Measurements from ENCODE around the gene EFCAB12. TPM values are rescaled to one million over a fixed set of nuclear protein-coding genes. Genes with fewer than 3 reads are reported as not detected.
"Not testable (repeated sequence)": the region's sequence is repeated elsewhere in the genome, so short reads cannot be mapped to it uniquely, and the experiment has no call there.

EFCAB12 gene
- polyA plus RNA-seq, 4 donors: 0.04 to 0.89 (median 0.47) TPM

- DNase-seq (no peak), FAIRE-seq (no peak)
- Histone ChIP-seq H3K27ac (ENCODE audit: low read depth in 1 of 3, low read length in 2 of 3) (no peak overlapping the region), H3K9me3 (ENCODE audit: control insufficient read depth in 2 of 2, insufficient read depth in 1 of 2, low read depth in 1 of 2, low read length in 1 of 2) (no peaks in the 10 kb centered on the region), H3K36me3 (ENCODE audit: control insufficient read depth in 3 of 3, insufficient read depth in 2 of 3, low read depth in 1 of 3, low read length in 3 of 3) (no peaks in the 10 kb centered on the region), H3K27me3 (ENCODE audit: control insufficient read depth in 3 of 3, insufficient read depth in 3 of 3, low read length in 3 of 3) (no peaks in the 10 kb centered on the region), H3K4me1 (ENCODE audit: control insufficient read depth in 3 of 3, insufficient read depth in 2 of 3, low read depth in 1 of 3, low read length in 2 of 3) (no peaks in the 10 kb centered on the region), H3K4me3 (ENCODE audit: low read depth in 1 of 3, low read length in 3 of 3) (no peak overlapping the region)
- 93 to 96% (median 94%) methylated on average over 5 of the region's 5 CpGs for WGBS, 3 donors
Observed at GRCh38 chr3:129369711-129370110, 58.7 kb downstream of the EFCAB12 start.

GRCh38 chr3:129367821-129368220 is 60.6 kb downstream of the EFCAB12 start:
- FAIRE-seq: no peak
- H3K4me1 ChIP-seq (ENCODE audit: control insufficient read depth in 3 of 3, insufficient read depth in 2 of 3, low read depth in 1 of 3, low read length in 2 of 3): no peaks in the 10 kb centered on the region
- WGBS, 3 donors: 65 to 74% (median 73%) methylated on average over 5 of the region's 5 CpGs

GRCh38 chr3:129366312-129366831 is 62.1 kb downstream of the EFCAB12 start:
- no peaks in the 10 kb centered on the region for H3K4me1 ChIP-seq (ENCODE audit: control insufficient read depth in 3 of 3, insufficient read depth in 2 of 3, low read depth in 1 of 3, low read length in 2 of 3)
- FAIRE-seq (no peak), DNase-seq (no peak)
- no peaks in the 10 kb centered on the region for H3K27me3 ChIP-seq (ENCODE audit: control insufficient read depth in 3 of 3, insufficient read depth in 3 of 3, low read length in 3 of 3)
- no peak overlapping the region for H3K27ac ChIP-seq (ENCODE audit: low read depth in 1 of 3, low read length in 2 of 3)
- no peak overlapping the region for H3K4me3 ChIP-seq (ENCODE audit: low read depth in 1 of 3, low read length in 3 of 3)
- peaks cover 0 to 4% of the 10 kb centered on the region in 2 donors for H3K9me3 ChIP-seq (ENCODE audit: control insufficient read depth in 2 of 2, insufficient read depth in 1 of 2, low read depth in 1 of 2, low read length in 1 of 2)
- no peaks in the 10 kb centered on the region for H3K36me3 ChIP-seq (ENCODE audit: control insufficient read depth in 3 of 3, insufficient read depth in 2 of 3, low read depth in 1 of 3, low read length in 3 of 3)
- WGBS, 3 donors: 85 to 88% (median 85%) methylated on average over 15 to 16 of the region's 16 CpGs

More at GRCh38 chr3:129367821-129368220, 60.6 kb downstream of the EFCAB12 start:
- H3K9me3 ChIP-seq (ENCODE audit: control insufficient read depth in 2 of 2, insufficient read depth in 1 of 2, low read depth in 1 of 2, low read length in 1 of 2): peaks cover 0 to 4% of the 10 kb centered on the region in 2 donors
- H3K27me3 ChIP-seq (ENCODE audit: control insufficient read depth in 3 of 3, insufficient read depth in 3 of 3, low read length in 3 of 3): no peaks in the 10 kb centered on the region
- DNase-seq: no peak
- no peak overlapping the region for H3K27ac ChIP-seq (ENCODE audit: low read depth in 1 of 3, low read length in 2 of 3)
- no peak overlapping the region for H3K4me3 ChIP-seq (ENCODE audit: low read depth in 1 of 3, low read length in 3 of 3)
- no peaks in the 10 kb centered on the region for H3K36me3 ChIP-seq (ENCODE audit: control insufficient read depth in 3 of 3, insufficient read depth in 2 of 3, low read depth in 1 of 3, low read length in 3 of 3)

DNA sequence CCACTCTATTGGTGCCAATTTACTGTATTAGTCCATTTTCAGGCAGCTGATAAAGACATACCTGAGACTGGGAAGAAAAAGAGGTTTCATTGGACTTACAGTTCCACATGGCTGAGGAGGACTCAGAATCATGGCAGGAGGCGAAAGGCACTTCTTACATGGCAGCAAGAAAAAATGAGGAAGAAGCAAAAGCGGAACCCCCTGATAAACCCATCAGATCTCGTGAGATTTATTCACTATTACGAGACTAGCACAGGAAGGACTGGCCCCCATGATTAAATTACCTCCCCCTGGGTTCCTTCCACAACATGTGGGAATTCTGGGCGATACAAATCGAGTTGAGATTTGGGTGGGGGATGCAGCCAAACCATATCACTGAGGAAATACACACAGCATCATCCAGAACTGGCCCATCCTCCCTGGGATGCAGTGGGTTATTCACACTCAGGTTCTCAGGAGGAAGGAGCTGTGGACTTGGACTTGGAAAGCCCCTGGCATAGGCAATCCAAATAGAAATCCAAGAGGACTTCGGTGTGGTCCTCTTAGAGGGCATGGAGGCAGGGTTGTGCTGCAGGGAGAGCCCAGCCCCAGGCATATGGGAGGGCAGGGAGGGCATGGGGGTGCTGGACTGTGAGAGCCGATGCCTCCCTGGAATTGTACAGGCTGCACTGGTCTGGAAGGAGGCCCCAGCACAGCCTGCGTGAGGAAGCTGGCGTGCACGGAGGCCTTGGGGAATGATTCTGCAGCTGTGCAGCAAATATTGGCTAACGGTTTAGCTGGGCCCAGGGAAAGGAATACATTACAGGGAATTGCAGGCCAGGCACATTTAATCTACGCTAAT is 62.9 kb downstream of the EFCAB12 start:
- Histone ChIP-seq H3K27ac (ENCODE audit: low read depth in 1 of 3, low read length in 2 of 3) (no peak overlapping the region), H3K36me3 (ENCODE audit: control insufficient read depth in 3 of 3, insufficient read depth in 2 of 3, low read depth in 1 of 3, low read length in 3 of 3) (no peaks in the 10 kb centered on the region), H3K9me3 (ENCODE audit: control insufficient read depth in 2 of 2, insufficient read depth in 1 of 2, low read depth in 1 of 2, low read length in 1 of 2) (peaks cover 0 to 4% of the 10 kb centered on the region in 2 donors), H3K4me3 (ENCODE audit: low read depth in 1 of 3, low read length in 3 of 3) (no peak overlapping the region), H3K4me1 (ENCODE audit: control insufficient read depth in 3 of 3, insufficient read depth in 2 of 3, low read depth in 1 of 3, low read length in 2 of 3) (no peaks in the 10 kb centered on the region), H3K27me3 (ENCODE audit: control insufficient read depth in 3 of 3, insufficient read depth in 3 of 3, low read length in 3 of 3) (no peaks in the 10 kb centered on the region)
- 73 to 86% (median 82%) methylated on average over 13 of the region's 13 CpGs for WGBS, 3 donors
- FAIRE-seq (no peak), DNase-seq (no peak)

- H3K4me3 ChIP-seq (ENCODE audit: low read depth in 1 of 3, low read length in 3 of 3); H3K36me3 ChIP-seq (ENCODE audit: control insufficient read depth in 3 of 3, insufficient read depth in 2 of 3, low read depth in 1 of 3, low read length in 3 of 3); FAIRE-seq; H3K27me3 ChIP-seq (ENCODE audit: control insufficient read depth in 3 of 3, insufficient read depth in 3 of 3, low read length in 3 of 3); H3K9me3 ChIP-seq (ENCODE audit: control insufficient read depth in 2 of 2, insufficient read depth in 1 of 2, low read depth in 1 of 2, low read length in 1 of 2); H3K4me1 ChIP-seq (ENCODE audit: control insufficient read depth in 3 of 3, insufficient read depth in 2 of 3, low read depth in 1 of 3, low read length in 2 of 3); DNase-seq; H3K27ac ChIP-seq (ENCODE audit: low read depth in 1 of 3, low read length in 2 of 3): not testable (repeated sequence)
- WGBS, 3 donors: 59 to 68% (median 64%) methylated on average over 2 of the region's 2 CpGs
Observed at GRCh38 chr3:129364811-129365210, 63.6 kb downstream of the EFCAB12 start.

DNA sequence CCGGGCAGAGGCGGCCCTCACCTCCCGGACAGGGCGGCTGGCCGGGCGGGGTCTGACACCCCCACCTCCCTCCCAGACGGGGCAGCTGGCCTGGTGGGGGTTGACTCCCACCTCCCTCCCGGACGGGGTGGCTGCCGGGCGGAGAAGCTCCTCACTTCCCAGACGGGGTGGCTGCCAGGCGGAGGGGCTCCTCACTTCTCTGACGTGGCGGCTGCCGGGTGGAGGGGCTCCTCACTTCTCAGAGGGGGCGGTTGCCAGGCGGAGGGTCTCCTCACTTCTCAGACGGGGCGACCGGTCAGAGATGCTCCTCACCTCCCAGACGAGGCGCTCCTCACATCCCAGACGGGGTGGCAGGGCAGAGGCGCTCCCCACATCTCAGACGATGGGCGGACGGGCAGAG is 65.1 kb downstream of the EFCAB12 start:
- not testable (repeated sequence) for H3K27ac ChIP-seq (ENCODE audit: low read depth in 1 of 3, low read length in 2 of 3); H3K4me3 ChIP-seq (ENCODE audit: low read depth in 1 of 3, low read length in 3 of 3); DNase-seq; H3K9me3 ChIP-seq (ENCODE audit: control insufficient read depth in 2 of 2, insufficient read depth in 1 of 2, low read depth in 1 of 2, low read length in 1 of 2); FAIRE-seq; H3K4me1 ChIP-seq (ENCODE audit: control insufficient read depth in 3 of 3, insufficient read depth in 2 of 3, low read depth in 1 of 3, low read length in 2 of 3); H3K36me3 ChIP-seq (ENCODE audit: control insufficient read depth in 3 of 3, insufficient read depth in 2 of 3, low read depth in 1 of 3, low read length in 3 of 3); H3K27me3 ChIP-seq (ENCODE audit: control insufficient read depth in 3 of 3, insufficient read depth in 3 of 3, low read length in 3 of 3)
- WGBS, 3 donors: 95 to 96% (median 96%) methylated on average over 22 to 28 of the region's 28 CpGs

DNA sequence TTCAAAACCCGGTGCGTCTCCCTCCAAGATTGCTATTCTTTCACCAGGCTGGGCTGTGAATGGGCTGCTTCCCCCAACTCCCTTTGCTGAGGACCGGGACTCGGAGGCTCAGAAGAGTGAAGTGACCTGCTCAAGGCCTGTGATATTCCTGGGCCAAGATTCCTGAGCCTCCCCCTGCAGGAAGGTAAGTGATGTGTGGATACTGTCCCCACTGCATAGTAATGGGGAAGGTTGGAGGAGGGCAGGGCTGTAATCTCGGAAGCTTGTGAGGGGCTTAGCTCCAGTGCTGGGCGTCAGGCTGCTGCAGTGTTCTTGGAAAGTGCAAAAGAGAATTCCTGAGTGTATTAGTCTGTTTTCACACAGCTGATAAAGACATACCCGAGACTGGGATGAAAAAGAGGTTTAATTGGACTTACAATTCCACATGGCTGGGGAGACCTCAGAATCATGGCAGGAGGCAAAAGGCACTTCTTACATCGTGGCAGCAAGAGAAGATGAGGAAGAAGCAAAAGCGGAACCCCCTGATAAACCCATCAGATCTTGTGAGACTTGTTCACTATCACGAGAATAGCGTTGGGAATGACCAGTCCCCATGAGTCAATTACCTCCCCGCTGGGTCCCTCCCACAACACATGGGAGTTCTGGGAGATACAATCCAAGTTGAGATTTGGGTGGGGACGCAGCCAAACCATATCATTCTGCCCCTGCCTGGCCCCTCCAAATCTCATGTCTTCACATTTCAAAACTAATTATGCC is 67.6 kb downstream of the EFCAB12 start:
- Histone ChIP-seq H3K27me3 (ENCODE audit: control insufficient read depth in 3 of 3, insufficient read depth in 3 of 3, low read length in 3 of 3) (no peaks in the 10 kb centered on the region), H3K9me3 (ENCODE audit: control insufficient read depth in 2 of 2, insufficient read depth in 1 of 2, low read depth in 1 of 2, low read length in 1 of 2) (peaks cover 0 to 4% of the 10 kb centered on the region in 2 donors), H3K4me3 (ENCODE audit: low read depth in 1 of 3, low read length in 3 of 3) (no peak overlapping the region), H3K36me3 (ENCODE audit: control insufficient read depth in 3 of 3, insufficient read depth in 2 of 3, low read depth in 1 of 3, low read length in 3 of 3) (no peaks in the 10 kb centered on the region), H3K4me1 (ENCODE audit: control insufficient read depth in 3 of 3, insufficient read depth in 2 of 3, low read depth in 1 of 3, low read length in 2 of 3) (no peaks in the 10 kb centered on the region), H3K27ac (ENCODE audit: low read depth in 1 of 3, low read length in 2 of 3) (no peak overlapping the region)
- WGBS, 3 donors: 85 to 86% (median 86%) methylated on average over 13 of the region's 13 CpGs
- no peak for FAIRE-seq
- no peak for DNase-seq

- WGBS, 3 donors: 68 to 81% (median 80%) methylated on average over 9 to 10 of the region's 10 CpGs
- FAIRE-seq (no peak), DNase-seq (no peak)
- H3K36me3 ChIP-seq (ENCODE audit: control insufficient read depth in 3 of 3, insufficient read depth in 2 of 3, low read depth in 1 of 3, low read length in 3 of 3): no peaks in the 10 kb centered on the region
- peaks cover 0 to 4% of the 10 kb centered on the region in 2 donors for H3K9me3 ChIP-seq (ENCODE audit: control insufficient read depth in 2 of 2, insufficient read depth in 1 of 2, low read depth in 1 of 2, low read length in 1 of 2)
- H3K27me3 ChIP-seq (ENCODE audit: control insufficient read depth in 3 of 3, insufficient read depth in 3 of 3, low read length in 3 of 3): no peaks in the 10 kb centered on the region
- H3K4me3 ChIP-seq (ENCODE audit: low read depth in 1 of 3, low read length in 3 of 3): no peak overlapping the region
- H3K4me1 ChIP-seq (ENCODE audit: control insufficient read depth in 3 of 3, insufficient read depth in 2 of 3, low read depth in 1 of 3, low read length in 2 of 3): no peaks in the 10 kb centered on the region
- H3K27ac ChIP-seq (ENCODE audit: low read depth in 1 of 3, low read length in 2 of 3): no peak overlapping the region
Observed at GRCh38 chr3:129360171-129360611, 68.2 kb downstream of the EFCAB12 start.

All from small intestine (tissue), 7 donors.